Endothelial cell of umbilical vein (primary cell): ENCODE data around the gene COL17A1. TPM values are rescaled to one million over a fixed set of nuclear protein-coding genes. Genes with fewer than 3 reads are reported as not detected.

ENCODE experiments used
- BruUV-seq: library from RNA; stranded (reverse); fragments of 400-500 nt; replicated peaks from 2 replicates; lab custom pipeline; 2021; lab: Mats Ljungman, UMichigan
- CTCF ChIA-PET: fragments of 300-600, 350-600 bp; sonication (Branson Sonifier 250); formaldehyde crosslinking; loops from one replicate; lab custom pipeline; 2021; ENCODE audit warnings: antibody characterized with exemption, inconsistent platforms; lab: Charles Lee
- POLR2A ChIA-PET: fragments of 300-600, 350-600 bp; sonication (Branson Sonifier 250); formaldehyde crosslinking; loops from one replicate; lab custom pipeline; 2021; ENCODE audit warnings: antibody characterized with exemption, inconsistent platforms; lab: Charles Lee
- DNase-seq: peaks from one replicate; pipeline ENCODE4 v3.0.0-alpha.2; 2011; ENCODE audit warnings: low read depth, low spot score
- FAIRE-seq: peaks from 2 replicates; lab custom pipeline; 2011; peaks lifted over from hg19 to GRCh38; lab: Jason Lieb, UNC
- H2AFZ ChIP-seq: 2 replicates; pipeline ENCODE4 v1.6.0; 2012; ENCODE audit warnings: low read depth, low read length, control low read depth, inconsistent platforms
- H3K27ac ChIP-seq: 2 replicates; pipeline ENCODE4 v1.5.1; 2011; ENCODE audit warnings: low read depth, mild to moderate bottlenecking, control low read depth, low read length, moderate library complexity; ENCODE audit not compliant: insufficient read depth
- H3K27me3 ChIP-seq, 2 experiments: 2 replicates each; pipeline versions ENCODE4 v1.6.0 to v1.6.1; 2011; ENCODE audit warnings: low read length in 2 of 2, mixed read lengths in 1 of 2; ENCODE audit not compliant: control insufficient read depth in 2 of 2, insufficient read depth in 2 of 2
- H3K36me3 ChIP-seq, 2 experiments: 2 replicates in 1 of 2; 3 replicates in 1 of 2; pipeline ENCODE4 v1.5.1; 2011; ENCODE audit warnings: low read length in 2 of 2, mild to moderate bottlenecking in 1 of 2, moderate library complexity in 1 of 2; ENCODE audit not compliant: control insufficient read depth in 2 of 2, insufficient read depth in 2 of 2; ENCODE audit errors: extremely low read depth in 1 of 2
- H3K4me1 ChIP-seq: 3 replicates; pipeline ENCODE4 v1.5.1; 2011; ENCODE audit warnings: mild to moderate bottlenecking, low read length; ENCODE audit not compliant: control insufficient read depth, insufficient read depth; ENCODE audit errors: extremely low read depth
- H3K4me2 ChIP-seq: 2 replicates; pipeline ENCODE4 v1.6.1; 2011; ENCODE audit warnings: low read length, control low read depth, mixed read lengths; ENCODE audit not compliant: insufficient read depth
- H3K4me3 ChIP-seq, 3 experiments: fragments of 200-600 bp in 1 of 3; sonication (generic), shearing (Covaris generic) in 1 of 3; replicated peaks in 1 of 3; 2 replicates each; pipeline ENCODE4 v1.5.1; 2011 to 2016; ENCODE audit warnings: control low read depth in 3 of 3, low read length in 3 of 3, mild to moderate bottlenecking in 2 of 3, inconsistent platforms in 1 of 3, low read depth in 1 of 3, moderate library complexity in 1 of 3; ENCODE audit not compliant: insufficient read depth in 1 of 3
- H3K79me2 ChIP-seq: 2 replicates; pipeline ENCODE4 v1.6.0; 2012; ENCODE audit warnings: low read length, inconsistent platforms; ENCODE audit not compliant: control insufficient read depth, insufficient read depth
- H3K9ac ChIP-seq: replicated peaks from 2 replicates; pipeline ENCODE3; 2011; ENCODE audit warnings: low read length, control low read depth; ENCODE audit not compliant: insufficient read depth; ENCODE audit errors: extremely low read depth
- H3K9me1 ChIP-seq: replicated peaks from 3 replicates; pipeline ENCODE4 v1.6.0; 2011; ENCODE audit warnings: mild to moderate bottlenecking, low read length; ENCODE audit not compliant: control insufficient read depth, insufficient read depth; ENCODE audit errors: extremely low read depth
- H3K9me3 ChIP-seq: replicated peaks from 2 replicates; pipeline ENCODE4 v1.5.1; 2012; ENCODE audit warnings: low read length, inconsistent platforms; ENCODE audit not compliant: control insufficient read depth, insufficient read depth
- H4K20me1 ChIP-seq: replicated peaks from 2 replicates; pipeline ENCODE3; 2011; ENCODE audit warnings: mild to moderate bottlenecking, low read length; ENCODE audit not compliant: control insufficient read depth, insufficient read depth; ENCODE audit errors: extremely low read depth
- FOS ChIP-seq: IDR thresholded peaks from 2 replicates; pipeline ENCODE4 v1.6.1; 2011; ENCODE audit warnings: mild to moderate bottlenecking, low read length, moderate library complexity, borderline replicate concordance; ENCODE audit not compliant: insufficient read depth
- JUN ChIP-seq: IDR thresholded peaks from 2 replicates; pipeline ENCODE4 v1.6.1; 2011; ENCODE audit warnings: borderline replicate concordance, low read depth; ENCODE audit not compliant: insufficient read length, insufficient read depth
- MYC ChIP-seq: IDR thresholded peaks from one replicate; pipeline ENCODE4 v1.6.1; 2011; ENCODE audit warnings: mild to moderate bottlenecking, low read depth, low read length
- dilution Hi-C: fragments of 300-500 bp; cut with MboI; formaldehyde crosslinking; loops from one replicate; pipeline ENCODE4 v1.15.0; 2019; ENCODE audit warnings: low sequenced_read_pairs; ENCODE audit not compliant: extremely low pct_ligation_motif_present
- intact Hi-C: fragments of 100-400 bp; cut with micrococcal nuclease; formaldehyde crosslinking; loops from one replicate; pipeline ENCODE4 v1.10.0; 2022
- polyA plus RNA-seq, 4 experiments: library from polyadenylated mRNA; depleted of rRNA in 3 of 4; stranded (reverse) in 3 of 4; unstranded in 1 of 4; fragments of >200 nt; gene quantifications; 2 replicates each; pipeline versions ENCODE4 v1.2.1 to v1.2.3, GENCODE V29; 2011 to 2012; ENCODE audit warnings: missing spikeins in 1 of 4
- total RNA-seq: library from RNA; stranded (reverse); gene quantifications from 2 replicates; pipeline ENCODE4 v1.2.3, GENCODE V29; 2021
- TF ChIP-seq, protein P1 (sequence below): IDR thresholded peaks from 2 replicates; pipeline ENCODE4 v1.6.1; 2011; ENCODE audit not compliant: insufficient read depth, insufficient read length
- TF ChIP-seq, protein P2 (sequence below), 2 donors: IDR thresholded peaks; 1 replicate in 1 of 2; 2 replicates in 1 of 2; pipeline ENCODE4 v1.5.1; 2011; ENCODE audit warnings: low read length in 2 of 2, mild to moderate bottlenecking in 2 of 2, moderate library complexity in 2 of 2, control low read depth in 1 of 2, inconsistent platforms in 1 of 2, low read depth in 1 of 2; ENCODE audit not compliant: insufficient read depth in 1 of 2; ENCODE audit errors: extremely low read depth in 1 of 2

The COL17A1 gene
- total and polyA plus RNA-seq, 2 donors (not counting 3 experiments of a cell fraction or from before 2014, with no cell fraction given) = 0.57 to 1.3 TPM

- ChIA-PET CTCF (interaction anchor here (1.2 to 1.8 kb wide), 3 partner anchors 29 to 79 kb away, joined by 3 to 6 read pairs (median 5); no protein-coding TSS in a partner anchor), POLR2A (no interaction called here)
- no peak overlapping the region for H3K4me2 ChIP-seq
- no peak overlapping the region for H3K4me3 ChIP-seq
- no peaks in the 10 kb centered on the region for H3K27me3 ChIP-seq
- no peak overlapping the region for H3K9ac ChIP-seq
- no peak overlapping the region for H3K27ac ChIP-seq
- no peaks in the 10 kb centered on the region for H3K36me3 ChIP-seq
- DNase-seq (peak; percentile 29), FAIRE-seq (no peak)
- H4K20me1 ChIP-seq = no peaks in the 10 kb centered on the region
- H2AFZ ChIP-seq = no peak overlapping the region
- TF ChIP-seq JUN (no peak), FOS (peak; percentile 27)
- intact Hi-C loops = no loop called here
- BruUV-seq = no TSS peak
- H3K9me3 ChIP-seq = no peaks in the 10 kb centered on the region
- H3K79me2 ChIP-seq = no peaks in the 10 kb centered on the region
- peaks cover 2% of the 10 kb centered on the region for H3K4me1 ChIP-seq
- dilution Hi-C loops = no loop called here
- no peaks in the 10 kb centered on the region for H3K9me1 ChIP-seq
Observed at GRCh38 chr10:104128214-104128613, 42.5 kb upstream of the COL17A1 start.

DNA sequence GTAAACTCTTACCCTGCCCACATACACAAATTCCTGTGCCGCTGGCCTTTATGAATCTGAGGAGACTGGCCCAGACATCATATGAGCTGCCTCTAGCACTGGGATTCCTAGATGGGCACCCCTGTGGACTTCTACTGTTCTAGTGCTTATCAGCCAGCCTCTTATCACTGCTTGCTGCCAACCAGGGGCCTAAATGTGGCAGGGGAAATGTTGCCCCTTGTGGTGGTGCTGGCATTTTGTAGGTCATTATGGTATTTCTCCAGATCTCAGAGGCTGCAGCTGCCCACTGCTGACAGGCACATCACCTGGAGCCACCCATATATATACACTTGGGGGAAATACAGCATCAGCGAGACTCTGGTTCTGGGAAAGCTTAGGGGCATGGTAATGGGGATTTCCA, 41.7 kb upstream of the COL17A1 start:
- intact Hi-C loops = no loop called here
- no peak for TF ChIP-seq MYC
- TF ChIP-seq, protein P1, sequence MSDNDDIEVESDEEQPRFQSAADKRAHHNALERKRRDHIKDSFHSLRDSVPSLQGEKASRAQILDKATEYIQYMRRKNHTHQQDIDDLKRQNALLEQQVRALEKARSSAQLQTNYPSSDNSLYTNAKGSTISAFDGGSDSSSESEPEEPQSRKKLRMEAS = no peak
- TF ChIP-seq, protein P2, sequence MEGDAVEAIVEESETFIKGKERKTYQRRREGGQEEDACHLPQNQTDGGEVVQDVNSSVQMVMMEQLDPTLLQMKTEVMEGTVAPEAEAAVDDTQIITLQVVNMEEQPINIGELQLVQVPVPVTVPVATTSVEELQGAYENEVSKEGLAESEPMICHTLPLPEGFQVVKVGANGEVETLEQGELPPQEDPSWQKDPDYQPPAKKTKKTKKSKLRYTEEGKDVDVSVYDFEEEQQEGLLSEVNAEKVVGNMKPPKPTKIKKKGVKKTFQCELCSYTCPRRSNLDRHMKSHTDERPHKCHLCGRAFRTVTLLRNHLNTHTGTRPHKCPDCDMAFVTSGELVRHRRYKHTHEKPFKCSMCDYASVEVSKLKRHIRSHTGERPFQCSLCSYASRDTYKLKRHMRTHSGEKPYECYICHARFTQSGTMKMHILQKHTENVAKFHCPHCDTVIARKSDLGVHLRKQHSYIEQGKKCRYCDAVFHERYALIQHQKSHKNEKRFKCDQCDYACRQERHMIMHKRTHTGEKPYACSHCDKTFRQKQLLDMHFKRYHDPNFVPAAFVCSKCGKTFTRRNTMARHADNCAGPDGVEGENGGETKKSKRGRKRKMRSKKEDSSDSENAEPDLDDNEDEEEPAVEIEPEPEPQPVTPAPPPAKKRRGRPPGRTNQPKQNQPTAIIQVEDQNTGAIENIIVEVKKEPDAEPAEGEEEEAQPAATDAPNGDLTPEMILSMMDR (IDR thresholded peaks at IDR 0.05; ENCODE audit: extremely low read depth in 1 of 2, insufficient read depth in 1 of 2, low read depth in 1 of 2, low read length in 2 of 2) = peak; percentile 21 to 32
- POLR2A ChIA-PET = no interaction called here
- FAIRE-seq (no peak), DNase-seq (no peak)
- Histone ChIP-seq H3K27ac (no peak overlapping the region), H2AFZ (no peak overlapping the region), H3K4me3 (no peak overlapping the region), H3K9ac (no peak overlapping the region), H4K20me1 (no peaks in the 10 kb centered on the region), H3K4me1 (peaks cover 10% of the 10 kb centered on the region), H3K79me2 (no peaks in the 10 kb centered on the region), H3K9me1 (no peaks in the 10 kb centered on the region), H3K36me3 (no peaks in the 10 kb centered on the region), H3K27me3 (no peaks in the 10 kb centered on the region), H3K9me3 (no peaks in the 10 kb centered on the region), H3K4me2 (no peak overlapping the region)
- BruUV-seq = no TSS peak
- CTCF ChIA-PET = interaction anchor here (1.2 to 1.8 kb wide), 7 partner anchors 12 to 239 kb away, joined by 3 to 7 read pairs (median 4); no protein-coding TSS in a partner anchor
- dilution Hi-C loops = no loop called here
